Dendritic cell treated with granulocyte-macrophage colony-stimulating factor and Interleukin-4, amounts not matched to agents 40 ng/mL and 50 ng/mL, for 4 days (primary cell): Measurements from ENCODE around the gene IFT81.
"Not testable (repeated sequence)": the region's sequence is repeated elsewhere in the genome, so short reads cannot be mapped to it uniquely, and the experiment has no call there.

Experiments used
- H3K27ac Mint-ChIP-seq: one replicate; pipeline ENCODE4 v1.8.0; 2022; ENCODE audit warnings: mild to moderate bottlenecking, mixed read lengths
- H3K27me3 Mint-ChIP-seq: one replicate; pipeline ENCODE4 v1.8.0; 2022; ENCODE audit warnings: mild to moderate bottlenecking, mixed read lengths
- H3K36me3 Mint-ChIP-seq: one replicate; pipeline ENCODE4 v1.8.0; 2022; ENCODE audit warnings: low read depth, mixed read lengths
- H3K4me1 Mint-ChIP-seq: one replicate; pipeline ENCODE4 v1.8.0; 2022; ENCODE audit warnings: low read depth, mixed read lengths
- H3K4me3 Mint-ChIP-seq: one replicate; pipeline ENCODE4 v1.8.0; 2022; ENCODE audit warnings: mild to moderate bottlenecking, moderate library complexity, mixed read lengths
- H3K9me3 Mint-ChIP-seq: one replicate; pipeline ENCODE4 v1.8.0; 2022; ENCODE audit warnings: mixed read lengths
- intact Hi-C: fragments of 100-400 bp; cut with micrococcal nuclease; formaldehyde crosslinking; loops from one replicate; pipeline ENCODE4 v1.15.0; 2022

Gene IFT81, protein sequence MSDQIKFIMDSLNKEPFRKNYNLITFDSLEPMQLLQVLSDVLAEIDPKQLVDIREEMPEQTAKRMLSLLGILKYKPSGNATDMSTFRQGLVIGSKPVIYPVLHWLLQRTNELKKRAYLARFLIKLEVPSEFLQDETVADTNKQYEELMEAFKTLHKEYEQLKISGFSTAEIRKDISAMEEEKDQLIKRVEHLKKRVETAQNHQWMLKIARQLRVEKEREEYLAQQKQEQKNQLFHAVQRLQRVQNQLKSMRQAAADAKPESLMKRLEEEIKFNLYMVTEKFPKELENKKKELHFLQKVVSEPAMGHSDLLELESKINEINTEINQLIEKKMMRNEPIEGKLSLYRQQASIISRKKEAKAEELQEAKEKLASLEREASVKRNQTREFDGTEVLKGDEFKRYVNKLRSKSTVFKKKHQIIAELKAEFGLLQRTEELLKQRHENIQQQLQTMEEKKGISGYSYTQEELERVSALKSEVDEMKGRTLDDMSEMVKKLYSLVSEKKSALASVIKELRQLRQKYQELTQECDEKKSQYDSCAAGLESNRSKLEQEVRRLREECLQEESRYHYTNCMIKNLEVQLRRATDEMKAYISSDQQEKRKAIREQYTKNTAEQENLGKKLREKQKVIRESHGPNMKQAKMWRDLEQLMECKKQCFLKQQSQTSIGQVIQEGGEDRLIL

DNA sequence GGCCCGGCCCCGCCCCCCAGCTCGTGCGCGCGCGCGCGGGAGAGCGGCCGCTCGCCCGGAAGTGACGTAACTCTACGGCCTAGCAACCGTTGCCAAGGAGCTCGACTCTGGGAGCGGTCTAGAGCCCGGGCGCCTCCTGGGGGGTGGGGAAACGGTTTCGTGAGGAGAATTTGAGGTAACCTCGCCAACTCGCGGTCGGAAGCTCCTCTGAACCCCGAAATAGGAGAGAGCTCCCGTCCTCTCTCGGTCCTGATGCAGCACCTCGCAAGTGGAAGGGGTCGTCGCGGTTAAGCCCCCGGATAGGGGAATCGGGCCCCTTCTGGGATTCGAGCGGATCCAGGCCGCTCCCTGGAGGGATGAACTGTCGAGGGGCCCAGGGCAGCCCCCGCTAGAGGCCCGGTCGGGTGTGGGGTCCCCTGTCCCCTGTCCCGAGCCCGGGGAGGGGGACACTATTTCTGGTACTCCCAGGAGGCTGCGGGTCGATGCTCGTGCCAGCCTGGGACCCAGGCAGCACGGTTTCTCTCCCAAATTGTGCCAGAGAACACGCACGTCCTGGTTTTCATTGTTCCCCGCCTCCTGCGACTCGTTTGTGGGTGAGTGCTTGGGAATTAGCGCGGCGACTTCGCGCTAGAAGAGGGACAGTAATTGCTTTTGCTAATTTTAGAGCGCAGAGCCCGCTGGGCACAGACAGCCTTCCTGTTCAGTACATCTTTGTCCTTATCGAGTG lies at the start of gene IFT81:
IFT81 (plus strand) TSS at position 89 of the 727 bp plus-strand sequence. CDS start 3,024 bp downstream, outside the sequence.
- intact Hi-C loops, result no loop called here
- peak within 1 kb of the TSS; percentile 84 for H3K4me3 Mint-ChIP-seq
- H3K36me3 Mint-ChIP-seq, result no peaks in the 10 kb centered on the region
- H3K4me1 Mint-ChIP-seq, result peaks cover 20% of the 10 kb centered on the region
- peak within 1 kb of the TSS; percentile 80 for H3K27ac Mint-ChIP-seq
- no peaks in the 10 kb centered on the region for H3K27me3 Mint-ChIP-seq
- no peaks in the 10 kb centered on the region for H3K9me3 Mint-ChIP-seq

DNA sequence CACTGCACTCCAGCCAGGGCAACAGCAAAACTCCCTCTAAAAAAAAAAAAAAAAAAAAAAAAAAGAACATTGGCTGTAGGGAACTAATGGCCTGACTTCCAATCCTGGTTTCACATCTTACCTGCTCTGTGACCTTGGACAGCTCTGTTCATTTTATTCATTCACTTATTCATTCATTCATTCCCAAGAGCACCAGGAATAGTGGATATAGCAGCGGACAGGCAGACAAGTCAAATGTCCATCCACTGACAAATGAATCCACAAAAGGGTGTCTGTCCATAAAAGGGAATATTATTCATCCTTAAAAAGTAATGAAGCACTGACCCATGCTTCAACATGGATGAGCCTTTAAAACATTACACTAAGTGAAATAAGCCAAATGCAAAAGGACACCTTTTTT lies 48.3 kb upstream of the IFT81 start:
- Mint-ChIP-seq H3K36me3 (peaks cover 5% of the 10 kb centered on the region), H3K27me3 (no peaks in the 10 kb centered on the region), H3K4me3 (no peak overlapping the region), H3K4me1 (peaks cover 49% of the 10 kb centered on the region), H3K9me3 (peaks cover 7% of the 10 kb centered on the region), H3K27ac (no peak overlapping the region)
- intact Hi-C loops, result no loop called here

DNA sequence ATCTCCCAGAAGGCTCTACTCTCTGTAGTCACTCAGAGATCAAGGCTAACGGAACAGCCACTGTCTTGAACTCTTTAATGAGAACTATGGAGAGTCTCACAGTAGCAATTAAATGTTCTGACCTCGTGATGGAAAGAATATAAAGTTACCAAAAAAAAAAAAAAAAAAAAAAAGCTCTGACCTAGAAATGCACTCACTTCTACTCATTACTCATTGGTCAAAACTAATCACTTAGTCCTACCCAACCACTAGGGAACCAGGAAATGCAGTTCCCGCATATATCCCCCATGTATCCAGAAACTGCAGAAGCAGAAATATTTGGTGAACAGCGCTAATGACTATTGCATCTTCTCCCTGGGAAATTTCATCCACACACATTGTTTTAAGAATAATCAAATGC lies 46.4 kb upstream of the IFT81 start:
- Mint-ChIP-seq H3K27ac (no peak overlapping the region), H3K4me1 (peaks cover 51% of the 10 kb centered on the region), H3K9me3 (peaks cover 7% of the 10 kb centered on the region), H3K27me3 (no peaks in the 10 kb centered on the region), H3K36me3 (peaks cover 5% of the 10 kb centered on the region), H3K4me3 (no peak overlapping the region)
- intact Hi-C loops, result loop anchor here (2.0 kb wide), 1 partner anchor 29 kb away; the partner anchor contains the start of gene C12orf76

DNA sequence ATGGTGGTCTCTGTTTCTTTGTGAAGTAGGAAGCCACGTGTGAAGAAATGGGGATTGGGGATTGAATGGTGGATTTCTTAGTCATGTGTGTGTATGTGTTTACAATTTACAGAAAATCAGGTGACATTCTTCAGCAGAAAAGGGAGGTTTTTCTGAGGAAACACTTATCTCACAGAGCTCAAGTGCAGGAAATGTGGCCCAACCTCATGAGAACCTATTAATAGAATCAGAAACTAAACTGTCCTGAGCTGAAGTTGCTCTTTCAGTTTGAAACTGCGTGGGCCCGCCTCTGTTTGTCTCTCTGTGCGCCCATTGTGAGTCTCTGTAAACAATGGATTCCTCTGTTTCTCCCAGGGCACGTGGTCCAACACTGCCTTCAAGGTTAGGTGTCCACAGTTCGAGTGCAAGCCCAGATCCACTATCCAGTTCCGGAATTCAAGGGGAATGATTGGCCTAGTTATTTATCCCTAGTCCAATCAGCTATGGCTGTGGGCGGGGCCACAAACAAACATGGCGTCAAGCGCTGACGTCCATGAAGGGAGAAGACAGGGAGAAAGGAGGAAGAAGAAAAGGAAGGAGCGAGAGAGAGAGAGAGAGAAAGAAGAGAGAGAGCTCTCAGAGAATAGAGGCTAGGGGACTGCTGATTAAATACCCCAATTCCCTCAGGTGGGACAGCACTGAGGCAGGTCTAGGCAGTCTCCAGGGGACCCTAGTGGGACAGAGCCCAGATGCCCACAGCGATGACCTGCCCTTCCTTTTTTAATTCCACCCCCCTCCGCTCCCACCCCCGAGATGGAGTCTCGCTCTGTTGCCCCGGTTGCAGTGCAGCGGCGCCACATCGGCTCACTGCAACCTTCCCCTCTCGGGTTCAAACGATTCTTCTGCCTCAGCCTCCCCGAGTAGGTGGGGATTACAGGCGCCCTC lies 44.4 kb upstream of the IFT81 start:
- peak overlapping the region; percentile 91 for H3K27ac Mint-ChIP-seq
- H3K9me3 Mint-ChIP-seq, result peaks cover 7% of the 10 kb centered on the region
- intact Hi-C loops, result loop anchor here (2.0 kb wide), 1 partner anchor 31 kb away; the partner anchor contains the start of gene C12orf76
- H3K4me3 Mint-ChIP-seq, result peak overlapping the region; percentile 63
- no peaks in the 10 kb centered on the region for H3K27me3 Mint-ChIP-seq
- H3K4me1 Mint-ChIP-seq, result peaks cover 42% of the 10 kb centered on the region
- peaks cover 5% of the 10 kb centered on the region for H3K36me3 Mint-ChIP-seq

DNA sequence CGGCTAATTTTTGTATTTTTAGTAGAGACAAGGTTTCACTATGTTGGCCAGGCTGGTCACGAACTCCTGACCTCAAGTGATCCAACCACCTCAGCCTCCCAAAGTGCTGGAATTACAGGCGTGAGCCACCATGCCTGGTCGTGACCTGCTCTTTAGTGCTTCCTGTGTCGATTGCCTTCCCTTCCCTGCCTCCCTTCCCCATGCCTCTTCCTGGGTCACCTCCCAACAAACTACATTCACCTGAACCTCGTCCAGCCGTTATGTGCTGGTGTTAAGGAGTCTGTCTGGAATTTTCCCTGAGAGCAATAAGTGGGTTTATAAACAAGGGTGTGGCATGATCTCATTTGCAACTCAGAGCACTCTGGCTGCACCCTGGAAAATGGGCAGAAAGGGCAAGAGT lies 43.7 kb upstream of the IFT81 start:
- Mint-ChIP-seq H3K4me1 (peaks cover 35% of the 10 kb centered on the region), H3K4me3 (no peak overlapping the region), H3K9me3 (peaks cover 7% of the 10 kb centered on the region), H3K36me3 (peaks cover 5% of the 10 kb centered on the region), H3K27ac (peak overlapping the region; percentile 91), H3K27me3 (no peaks in the 10 kb centered on the region)
- intact Hi-C loops, result no loop called here

DNA sequence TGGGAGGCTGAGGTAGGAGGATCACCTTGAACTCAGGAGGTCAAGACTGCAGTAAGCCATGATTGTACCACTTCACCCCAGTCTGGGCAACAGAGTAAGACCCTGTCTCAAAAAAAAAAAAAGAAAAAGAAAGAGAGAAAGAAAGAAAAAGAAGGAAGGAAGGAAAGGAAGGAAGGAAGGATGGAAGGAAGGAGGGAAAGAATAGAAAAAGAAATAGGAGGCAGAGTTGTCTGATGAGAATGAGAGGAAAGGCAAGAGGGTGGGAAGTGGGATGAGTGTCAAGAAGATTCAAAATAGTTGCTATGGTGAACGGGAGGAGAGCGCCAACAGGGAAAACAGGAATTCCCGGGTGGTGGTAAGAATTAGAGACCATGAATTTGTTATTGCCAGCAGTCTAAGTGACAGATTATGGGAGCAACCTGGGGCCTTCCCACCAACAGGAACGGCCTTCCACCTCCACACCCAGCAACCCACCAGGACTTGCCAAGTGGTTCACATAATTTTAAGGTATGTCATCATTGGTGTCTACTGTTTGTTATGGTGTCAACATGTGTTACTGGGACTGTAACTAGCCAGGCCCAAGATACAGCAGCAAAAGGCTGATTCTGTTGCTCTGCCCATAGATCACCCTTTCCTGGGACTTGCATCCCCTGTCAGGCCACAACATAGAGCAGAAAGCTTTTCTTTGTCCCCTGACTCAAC lies 39.7 kb upstream of the IFT81 start:
- Mint-ChIP-seq H3K4me1 (peaks cover 61% of the 10 kb centered on the region), H3K9me3 (peaks cover 7% of the 10 kb centered on the region), H3K36me3 (peaks cover 5% of the 10 kb centered on the region), H3K27ac (peak overlapping the region; percentile 6), H3K27me3 (no peaks in the 10 kb centered on the region), H3K4me3 (no peak overlapping the region)
- intact Hi-C loops, result no loop called here

DNA sequence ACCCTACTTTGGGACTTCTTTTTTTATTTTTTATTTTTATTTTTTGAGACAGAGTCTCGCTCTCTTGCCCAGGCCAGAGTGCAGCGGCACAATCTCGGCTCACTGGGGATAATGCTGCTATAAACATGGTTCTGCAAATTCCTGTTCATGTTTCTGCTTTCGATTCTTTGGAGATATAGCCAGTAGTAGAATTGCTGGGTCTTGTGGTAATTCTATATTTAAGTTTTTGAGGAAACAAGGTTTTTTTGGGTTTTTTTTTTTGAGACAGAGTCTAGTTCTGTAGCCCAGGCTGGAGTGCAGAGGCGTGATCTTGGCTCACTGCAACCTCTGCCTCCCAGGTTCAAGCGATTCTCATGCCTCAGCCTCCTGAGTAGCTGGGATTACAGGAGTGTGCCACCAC lies 35.9 kb upstream of the IFT81 start:
- H3K36me3 Mint-ChIP-seq, intact Hi-C loops, H3K27me3 Mint-ChIP-seq, H3K9me3 Mint-ChIP-seq: not testable (repeated sequence)
- Mint-ChIP-seq H3K27ac (peak overlapping the region; percentile 81), H3K4me3 (peak overlapping the region; percentile 37), H3K4me1 (peaks cover 53% of the 10 kb centered on the region)

DNA sequence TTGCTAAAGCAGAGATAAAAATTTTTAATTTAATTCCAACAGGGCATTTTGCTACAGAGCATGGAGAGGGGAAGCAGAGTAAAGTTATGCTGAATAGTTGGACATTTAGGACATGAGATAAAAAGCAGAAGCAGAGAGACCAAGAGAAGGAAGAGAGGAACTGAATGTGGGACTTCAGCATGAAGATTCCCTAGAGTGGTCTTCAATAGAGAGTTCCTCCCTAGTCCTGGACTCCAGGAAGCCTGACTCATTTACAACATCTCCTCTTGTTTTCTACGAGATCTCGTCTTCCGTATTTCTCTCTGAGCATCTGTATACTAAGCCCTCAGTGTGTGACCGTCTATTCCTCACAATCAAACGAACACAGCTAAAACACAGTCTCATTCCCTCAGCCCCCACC lies 35.2 kb upstream of the IFT81 start:
- Mint-ChIP-seq H3K27me3 (no peaks in the 10 kb centered on the region), H3K27ac (peak overlapping the region; percentile 81)

DNA sequence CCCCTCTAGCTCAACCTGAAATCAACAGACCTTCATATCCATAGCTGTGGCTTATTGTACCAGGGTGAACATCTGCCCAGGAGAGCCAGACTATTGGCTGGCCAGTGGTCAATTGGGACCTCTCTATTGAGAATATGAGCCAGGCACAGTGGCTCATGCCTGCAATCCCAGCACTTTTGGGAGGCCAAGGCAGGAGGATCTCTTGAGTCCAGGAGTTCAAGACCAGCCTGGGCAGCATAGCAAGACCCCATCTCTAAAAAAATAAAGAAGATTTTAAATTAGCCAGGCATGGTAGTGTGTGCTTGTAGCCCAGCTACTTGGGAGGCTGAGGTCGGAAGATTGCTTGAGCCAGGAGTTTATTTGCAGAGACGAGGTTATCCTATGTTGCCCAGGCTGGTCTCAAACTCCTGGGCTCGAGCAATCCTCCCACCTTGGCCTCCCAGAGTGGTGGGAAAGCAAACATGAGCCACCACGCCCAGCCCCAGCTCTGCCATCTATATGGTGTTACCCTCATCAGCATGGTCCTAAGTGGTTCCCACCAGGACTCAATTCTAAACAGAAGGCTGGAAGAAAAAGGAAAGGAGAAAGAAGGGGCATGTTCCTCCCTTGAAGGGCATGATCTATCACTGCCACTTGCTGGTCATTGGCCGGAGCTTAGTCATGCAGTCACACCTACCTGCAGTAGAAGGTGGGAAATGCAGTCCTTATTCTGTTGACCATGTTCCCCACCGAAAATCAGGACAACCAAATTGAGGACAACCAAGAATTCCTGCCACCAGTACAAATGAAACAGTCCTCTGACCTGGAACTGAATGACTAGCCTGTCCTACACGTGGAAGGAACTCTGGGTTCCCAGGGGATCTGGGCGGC lies 33.7 kb upstream of the IFT81 start:
- intact Hi-C loops, result no loop called here
- Mint-ChIP-seq H3K4me3 (no peak overlapping the region), H3K9me3 (no peaks in the 10 kb centered on the region), H3K36me3 (no peaks in the 10 kb centered on the region), H3K27me3 (no peaks in the 10 kb centered on the region), H3K27ac (no peak overlapping the region), H3K4me1 (peaks cover 46% of the 10 kb centered on the region)

More for the DNA sequence above, 35.2 kb upstream of the IFT81 start:
- Mint-ChIP-seq H3K4me1 (peaks cover 53% of the 10 kb centered on the region), H3K36me3 (no peaks in the 10 kb centered on the region), H3K4me3 (peak overlapping the region; percentile 52), H3K9me3 (no peaks in the 10 kb centered on the region)
- intact Hi-C loops, result no loop called here

DNA sequence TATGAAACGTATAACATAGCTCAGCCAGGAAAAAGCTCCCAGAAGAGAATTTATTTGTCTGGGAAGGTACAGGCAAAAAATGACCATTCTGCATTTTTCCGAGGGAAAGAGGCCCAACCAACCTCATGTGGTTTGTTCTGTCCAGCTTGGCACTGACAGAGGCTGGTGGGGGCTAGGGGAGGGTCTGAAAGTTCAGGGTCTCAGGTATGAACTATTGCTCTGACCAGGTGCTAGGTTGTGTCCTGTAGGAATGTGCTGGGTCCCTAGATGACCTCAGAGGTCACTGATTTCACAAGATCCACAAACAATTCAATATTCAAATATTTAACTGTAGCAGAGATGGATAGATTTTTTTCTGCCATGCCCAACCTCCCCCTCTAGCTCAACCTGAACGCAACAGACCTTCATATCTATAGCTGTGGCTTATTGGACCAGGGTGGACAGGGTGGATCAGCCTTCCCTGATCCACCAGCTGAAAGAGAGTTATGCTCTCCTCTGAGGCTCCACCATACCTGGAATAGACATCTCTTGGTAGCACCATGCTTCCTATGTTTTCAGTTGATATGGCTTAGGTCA lies 32.9 kb upstream of the IFT81 start:
- no peak overlapping the region for H3K4me3 Mint-ChIP-seq
- H3K27me3 Mint-ChIP-seq, result no peaks in the 10 kb centered on the region
- peaks cover 38% of the 10 kb centered on the region for H3K4me1 Mint-ChIP-seq
- no peaks in the 10 kb centered on the region for H3K9me3 Mint-ChIP-seq
- no peak overlapping the region for H3K27ac Mint-ChIP-seq
- no peaks in the 10 kb centered on the region for H3K36me3 Mint-ChIP-seq
- intact Hi-C loops, result no loop called here

DNA sequence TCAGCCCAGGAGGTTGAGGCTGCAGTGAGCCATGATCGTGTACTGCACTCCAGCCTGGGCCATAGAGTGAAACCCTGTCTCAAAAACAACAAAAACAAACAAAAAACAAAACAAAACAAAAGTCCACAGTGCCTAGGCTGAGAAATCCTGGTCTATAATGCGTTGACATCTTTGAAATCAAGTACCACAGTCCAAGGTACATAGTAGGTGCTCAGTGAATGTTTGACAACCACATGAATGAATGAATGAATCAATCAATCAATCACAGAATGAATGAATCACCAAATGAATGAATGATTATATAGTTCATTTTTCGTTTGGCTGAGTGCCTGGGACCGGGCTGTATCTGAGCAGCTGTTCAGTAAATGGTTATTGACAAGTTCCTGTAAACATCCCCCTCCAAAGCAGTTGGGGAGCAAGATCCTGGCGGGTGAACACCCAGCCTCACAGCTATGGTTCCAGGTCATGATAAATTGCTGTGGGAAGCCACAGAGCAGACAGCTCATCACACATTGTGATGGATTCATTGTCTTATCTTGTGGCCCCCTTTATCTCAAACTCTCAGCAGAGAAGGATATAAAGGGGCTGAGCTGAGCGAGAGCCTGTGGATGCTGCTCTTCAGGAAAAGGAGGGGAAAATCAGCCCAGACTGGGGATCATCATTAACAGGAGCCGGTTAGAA lies 30.4 kb upstream of the IFT81 start:
- H3K36me3 Mint-ChIP-seq, result no peaks in the 10 kb centered on the region
- intact Hi-C loops, result no loop called here
- no peaks in the 10 kb centered on the region for H3K9me3 Mint-ChIP-seq
- H3K27me3 Mint-ChIP-seq, result no peaks in the 10 kb centered on the region
- H3K27ac Mint-ChIP-seq, result no peak overlapping the region
- peaks cover 18% of the 10 kb centered on the region for H3K4me1 Mint-ChIP-seq
- no peak overlapping the region for H3K4me3 Mint-ChIP-seq
